B cell (primary cell): ENCODE measurements around the gene FITM1. TPM values are rescaled to one million over a fixed set of nuclear protein-coding genes. Genes with fewer than 3 reads are reported as not detected.

Experiments used
- ATAC-seq: fragments of 200-7000 bp; cut with Tn5 transposase; one replicate; pipeline ENCODE4 v1.10.0; 2021; ENCODE audit warnings: low read depth, mild to moderate bottlenecking, moderate number of reproducible peaks, moderate library complexity
- CTCF ChIA-PET: fragments of 350-600 bp; sonication (Branson Sonifier 250); formaldehyde crosslinking; loops from one replicate; lab custom pipeline; 2021; ENCODE audit warnings: antibody characterized with exemption, inconsistent platforms; lab: Charles Lee
- POLR2A ChIA-PET: fragments of 350-600 bp; sonication (Branson Sonifier 250); formaldehyde crosslinking; loops from one replicate; lab custom pipeline; 2021; ENCODE audit warnings: antibody characterized with exemption; lab: Charles Lee
- DNase-seq: peaks from one replicate; pipeline ENCODE4 v3.0.0; 2013
- H2AFZ ChIP-seq: 2 replicates; pipeline ENCODE4 v1.6.1; 2012; ENCODE audit warnings: mild to moderate bottlenecking, low read depth, low read length; ENCODE audit not compliant: insufficient read depth, poor library complexity, severe bottlenecking
- H3K27ac ChIP-seq, 2 donors: 1 replicate in 1 of 2; 2 replicates in 1 of 2; pipeline ENCODE4 v1.5.1; 2012 to 2013; ENCODE audit warnings: low read length in 2 of 2, mild to moderate bottlenecking in 2 of 2, moderate library complexity in 1 of 2
- H3K27me3 ChIP-seq, 4 experiments: fragments of 200-600 bp in 1 of 4; sonication (generic) in 1 of 4; replicated peaks in 1 of 4; 1 replicate in 2 of 4; 2 replicates in 2 of 4; pipeline versions ENCODE4 v1.6.1 to v1.7.0; 2013 to 2016; ENCODE audit warnings: low read length in 3 of 4, mild to moderate bottlenecking in 2 of 4, mixed read lengths in 1 of 4, moderate library complexity in 1 of 4; ENCODE audit not compliant: insufficient read depth in 4 of 4, control insufficient read depth in 3 of 4; ENCODE audit errors: control extremely low read depth in 1 of 4
- H3K36me3 ChIP-seq, 2 experiments: replicated peaks in 1 of 2; 1 replicate in 1 of 2; 2 replicates in 1 of 2; pipeline versions ENCODE4 v1.6.1 to v1.7.1; 2013; ENCODE audit warnings: low read length in 1 of 2; ENCODE audit not compliant: insufficient read depth in 2 of 2, control insufficient read depth in 1 of 2; ENCODE audit errors: control extremely low read depth in 1 of 2, extremely low read depth in 1 of 2
- H3K4me1 ChIP-seq, 2 donors: fragments of 200-600 bp in 1 of 2; sonication (generic) in 1 of 2; 1 replicate in 1 of 2; 2 replicates in 1 of 2; pipeline versions ENCODE4 v1.5.1 to v1.6.1; 2013 to 2017; ENCODE audit warnings: low read length in 2 of 2; ENCODE audit not compliant: control insufficient read depth in 2 of 2, insufficient read depth in 2 of 2
- H3K4me2 ChIP-seq: replicated peaks from 2 replicates; pipeline ENCODE3; 2012; ENCODE audit warnings: mild to moderate bottlenecking, low read depth, low read length; ENCODE audit not compliant: poor library complexity, severe bottlenecking
- H3K4me3 ChIP-seq, 5 experiments: fragments of 200-600 bp in 1 of 5; sonication (generic) in 1 of 5; 1 replicate in 3 of 5; 2 replicates in 2 of 5; pipeline versions ENCODE4 v1.5.1 to v1.7.0; 2011 to 2016; ENCODE audit warnings: low read length in 4 of 5, mild to moderate bottlenecking in 4 of 5, low read depth in 2 of 5, control low read depth in 1 of 5, moderate library complexity in 1 of 5; ENCODE audit not compliant: insufficient read depth in 1 of 5; ENCODE audit errors: control extremely low read depth in 1 of 5, extremely low read depth in 1 of 5
- H3K79me2 ChIP-seq: fragments of 200-600 bp; sonication (generic); one replicate; pipeline ENCODE4 v1.6.0; 2016; ENCODE audit warnings: low read length; ENCODE audit not compliant: control insufficient read depth, insufficient read depth
- H3K9ac ChIP-seq: fragments of 200-600 bp; sonication (generic); 2 replicates; pipeline ENCODE4 v1.6.1; 2017; ENCODE audit warnings: mild to moderate bottlenecking, low read length, moderate library complexity
- H3K9me3 ChIP-seq, 3 donors: one replicate each; pipeline versions ENCODE4 v1.6.1 to v1.7.1; 2013; ENCODE audit warnings: low read length in 2 of 3; ENCODE audit not compliant: control insufficient read depth in 2 of 3, insufficient read depth in 1 of 3; ENCODE audit errors: control extremely low read depth in 1 of 3
- H4K20me1 ChIP-seq: 2 replicates; pipeline ENCODE4 v1.6.0; 2012; ENCODE audit warnings: mild to moderate bottlenecking, low read length; ENCODE audit not compliant: insufficient read depth, control insufficient read depth, poor library complexity, severe bottlenecking
- H3K27ac Mint-ChIP-seq: one replicate; pipeline ENCODE4 v1.8.0; 2021; ENCODE audit warnings: mixed read lengths
- H3K27me3 Mint-ChIP-seq: one replicate; pipeline ENCODE4 v1.8.0; 2021; ENCODE audit warnings: mixed read lengths
- H3K4me1 Mint-ChIP-seq: one replicate; pipeline ENCODE4 v1.8.0; 2021; ENCODE audit warnings: mixed read lengths
- H3K4me3 Mint-ChIP-seq: one replicate; pipeline ENCODE4 v1.8.0; 2021; ENCODE audit warnings: mixed read lengths
- H3K9me3 Mint-ChIP-seq: one replicate; pipeline ENCODE4 v1.8.0; 2022; ENCODE audit warnings: mixed read lengths; ENCODE audit not compliant: insufficient read depth
- CTCF ChIP-seq: fragments of 200-600 bp; IDR thresholded peaks from one replicate; pipeline ENCODE4 v1.8.0; 2022; ENCODE audit warnings: antibody characterized with exemption, mild to moderate bottlenecking
- EZH2 ChIP-seq: IDR thresholded peaks from 2 replicates; pipeline ENCODE4 v1.6.1; 2012; ENCODE audit warnings: borderline replicate concordance, low read depth, mild to moderate bottlenecking, moderate library complexity, low read length; ENCODE audit not compliant: insufficient read depth, poor library complexity, severe bottlenecking
- WGBS: methylation state at CpG from one replicate; pipeline ENCODE4 v1.1.5; 2013; ENCODE audit warnings: missing lambda C conversion rate; ENCODE audit not compliant: insufficient coverage; 5-methylcytosine and 5-hydroxymethylcytosine counted together
- intact Hi-C: fragments of 100-400 bp; cut with micrococcal nuclease; formaldehyde crosslinking; loops from one replicate; pipeline ENCODE4 v1.10.0; 2022
- polyA plus RNA-seq: library from polyadenylated mRNA; depleted of rRNA; stranded (reverse); fragments of >200 nt; gene quantifications from 2 replicates; pipeline ENCODE4 v1.2.3, GENCODE V29; 2012
- total RNA-seq, 2 donors: library from RNA; stranded (reverse); fragments of 120-200 nt in 1 of 2; gene quantifications; 1 replicate in 1 of 2; 2 replicates in 1 of 2; pipeline versions ENCODE4 v1.2.3 to v1.2.4, GENCODE V29; 2013 to 2022

Gene FITM1
- total and polyA plus RNA-seq, 2 donors (not counting 1 experiment from before 2014, with no cell fraction given) = 2.6 to 3.3 TPM

- H3K4me1 Mint-ChIP-seq = peaks cover 57% of the 10 kb centered on the region
Measured at GRCh38 chr14:24135834-24136683, 5.6 kb downstream of the FITM1 start, which contains the start of gene PSME1. PSME1 (plus strand) TSS chr14:24136194; CDS start chr14:24136263, 69 bp downstream.

More at GRCh38 chr14:24135834-24136683, 5.6 kb downstream of the FITM1 start, which contains the start of gene PSME1:
- Histone ChIP-seq H3K4me3 (peak within 1 kb of the TSS; percentile 54 to 96 (median 78)), H3K4me2 (peak within 1 kb of the TSS; percentile 90), H3K27ac (peak within 1 kb of the TSS; percentile 87 to 97), H4K20me1 (peaks cover 16% of the 10 kb centered on the region), H3K27me3 (no peaks in the 10 kb centered on the region), H2AFZ (peak within 1 kb of the TSS; percentile 96), H3K4me1 (peaks cover 33 to 44% of the 10 kb centered on the region in 2 donors), H3K36me3 (peaks cover 0 to 27% of the 10 kb centered on the region in 2 experiments), H3K79me2 (peaks cover 51% of the 10 kb centered on the region), H3K9ac (peak within 1 kb of the TSS; percentile 97), H3K9me3 (no peaks in the 10 kb centered on the region)
- peak within 1 kb of the TSS; percentile 92 for H3K4me3 Mint-ChIP-seq
- intact Hi-C loops = loop anchor here (1.0 to 2.0 kb wide), 6 partner anchors 10 to 106 kb away; partner anchors contain the start of genes DCAF11, IRF9, NRL and PCK2
- TF ChIP-seq EZH2 = no peak
- TF ChIP-seq CTCF = no peak
- H3K27me3 Mint-ChIP-seq = no peaks in the 10 kb centered on the region
- no peaks in the 10 kb centered on the region for H3K9me3 Mint-ChIP-seq
- ChIA-PET CTCF (interaction anchor here (0.7 to 4.6 kb wide), 11 partner anchors 9 to 197 kb away, joined by 3 to 43 read pairs (median 6); partner anchors contain the start of genes DCAF11, IRF9, MDP1 and NRL), POLR2A (interaction anchor here (0.5 to 3.3 kb wide), 19 partner anchors 9 to 295 kb away, joined by 3 to 49 read pairs (median 3); partner anchors contain the start of genes CHMP4A, DCAF11, IPO4 and IRF9)
- under 1% methylated on average over 67 of the region's 75 CpGs for WGBS
- peak; percentile 96 for DNase-seq
- H3K27ac Mint-ChIP-seq = peak within 1 kb of the TSS; percentile 94
- peak; percentile 97 for ATAC-seq
